Measurements from ENCODE around the gene CST2. TPM values are rescaled to one million over a fixed set of nuclear protein-coding genes. Genes with fewer than 3 reads are reported as not detected.
"Not testable (repeated sequence)": the region's sequence is repeated elsewhere in the genome, so short reads cannot be mapped to it uniquely, and the experiment has no call there.

Gene CST2
- total RNA-seq, 4 donors from 2014 or later = 0.54 to 0.87 TPM; not detected in 2

- WGBS, 2 donors (ENCODE audit: low coverage in 1 of 2) = 100% methylated on average over 1 of the region's 1 CpG
- Histone ChIP-seq H3K27ac (no peak overlapping the region), H3K9me3 (peaks cover 0 to 6% (median 0%) of the 10 kb centered on the region in 3 donors), H3K4me1 (no peaks in the 10 kb centered on the region), H3K36me3 (no peaks in the 10 kb centered on the region), H3K4me3 (no peak overlapping the region), H3K27me3 (peaks cover 7% of the 10 kb centered on the region)
- TF ChIP-seq EP300 (IDR thresholded peaks at IDR 0.05) (no peak), CTCF (IDR thresholded peaks at IDR 0.05) (no peak), POLR2AphosphoS5 (IDR thresholded peaks at IDR 0.05) (no peak), POLR2A (IDR thresholded peaks at IDR 0.05) (no peak)
- no peak for ATAC-seq
These were observed 43.1 kb downstream of the CST2 start for GRCh38 chr20:23783447-23783846.

- Histone ChIP-seq H3K4me3 (no peak overlapping the region), H3K27me3 (peaks cover 7% of the 10 kb centered on the region), H3K4me1 (no peaks in the 10 kb centered on the region), H3K9me3 (peaks cover 0 to 6% (median 0%) of the 10 kb centered on the region in 3 donors), H3K27ac (no peak overlapping the region), H3K36me3 (no peaks in the 10 kb centered on the region)
- ATAC-seq = no peak
- 68 to 83% methylated on average over 2 to 4 of the region's 8 CpGs for WGBS, 2 donors (ENCODE audit: low coverage in 1 of 2)
- TF ChIP-seq CTCF (IDR thresholded peaks at IDR 0.05) (peak in 2 of 4 experiments; percentile 32 to 57), POLR2A (IDR thresholded peaks at IDR 0.05) (no peak)
These were observed 44.1 kb downstream of the CST2 start for GRCh38 chr20:23782366-23782983.

GRCh38 chr20:23778676-23779075, 47.9 kb downstream of the CST2 start:
- not testable (repeated sequence) for H3K9me3 ChIP-seq, H3K27ac ChIP-seq, ATAC-seq, H3K36me3 ChIP-seq, H3K4me1 ChIP-seq, H3K4me3 ChIP-seq
- peaks cover 16% of the 10 kb centered on the region for H3K27me3 ChIP-seq

- ATAC-seq = not testable (repeated sequence)
These were observed 49.1 kb downstream of the CST2 start for GRCh38 chr20:23777380-23777779.

GRCh38 chr20:23776067-23776771, 50.3 kb downstream of the CST2 start:
- ATAC-seq = no peak
- Histone ChIP-seq H3K9me3 (peaks cover 0 to 6% (median 0%) of the 10 kb centered on the region in 3 donors), H3K27me3 (peaks cover 33% of the 10 kb centered on the region), H3K36me3 (no peaks in the 10 kb centered on the region), H3K4me3 (no peak overlapping the region), H3K4me1 (no peaks in the 10 kb centered on the region), H3K27ac (no peak overlapping the region)
- TF ChIP-seq POLR2A (IDR thresholded peaks at IDR 0.05) = no peak
- TF ChIP-seq POLR2AphosphoS5 (IDR thresholded peaks at IDR 0.05) = no peak
- no peak for TF ChIP-seq CTCF (IDR thresholded peaks at IDR 0.05)
- TF ChIP-seq EP300 (IDR thresholded peaks at IDR 0.05) = no peak
- WGBS, 2 donors (ENCODE audit: low coverage in 1 of 2) = 0 to 17% methylated on average over 2 to 3 of the region's 14 CpGs

More at GRCh38 chr20:23777380-23777779, 49.1 kb downstream of the CST2 start:
- H3K27me3 ChIP-seq = peaks cover 29% of the 10 kb centered on the region
- H3K4me1 ChIP-seq, H3K4me3 ChIP-seq, H3K36me3 ChIP-seq, H3K9me3 ChIP-seq, H3K27ac ChIP-seq: not testable (repeated sequence)
- WGBS, 2 donors (ENCODE audit: low coverage in 1 of 2) = 79 to 89% methylated on average over 4 to 6 of the region's 8 CpGs

GRCh38 chr20:23774081-23774480, 52.4 kb downstream of the CST2 start:
- TF ChIP-seq POLR2AphosphoS5 (IDR thresholded peaks at IDR 0.05) (no peak), CTCF (IDR thresholded peaks at IDR 0.05) (no peak), POLR2A (IDR thresholded peaks at IDR 0.05) (no peak), EP300 (IDR thresholded peaks at IDR 0.05) (no peak)
- Histone ChIP-seq H3K4me3 (no peak overlapping the region), H3K27me3 (peaks cover 33% of the 10 kb centered on the region), H3K36me3 (no peaks in the 10 kb centered on the region), H3K27ac (no peak overlapping the region), H3K9me3 (no peaks in the 10 kb centered on the region), H3K4me1 (no peaks in the 10 kb centered on the region)
- 76 to 87% methylated on average over 6 to 7 of the region's 7 CpGs for WGBS, 2 donors (ENCODE audit: low coverage in 1 of 2)
- no peak for ATAC-seq

Measured in gastroesophageal sphincter (tissue), 4 donors.